NCI-H2081 (cell line): ENCODE results near the gene SUPT6H.

ENCODE experiments used
- DNase-seq, 2 experiments: peaks; one replicate each; lab custom pipeline; 2025; lab: John Stamatoyannopoulos, UW

Gene SUPT6H

GRCh38 chr17:28737770-28738679 lies 76.0 kb downstream of the SUPT6H start:
- no peak for DNase-seq

DNA sequence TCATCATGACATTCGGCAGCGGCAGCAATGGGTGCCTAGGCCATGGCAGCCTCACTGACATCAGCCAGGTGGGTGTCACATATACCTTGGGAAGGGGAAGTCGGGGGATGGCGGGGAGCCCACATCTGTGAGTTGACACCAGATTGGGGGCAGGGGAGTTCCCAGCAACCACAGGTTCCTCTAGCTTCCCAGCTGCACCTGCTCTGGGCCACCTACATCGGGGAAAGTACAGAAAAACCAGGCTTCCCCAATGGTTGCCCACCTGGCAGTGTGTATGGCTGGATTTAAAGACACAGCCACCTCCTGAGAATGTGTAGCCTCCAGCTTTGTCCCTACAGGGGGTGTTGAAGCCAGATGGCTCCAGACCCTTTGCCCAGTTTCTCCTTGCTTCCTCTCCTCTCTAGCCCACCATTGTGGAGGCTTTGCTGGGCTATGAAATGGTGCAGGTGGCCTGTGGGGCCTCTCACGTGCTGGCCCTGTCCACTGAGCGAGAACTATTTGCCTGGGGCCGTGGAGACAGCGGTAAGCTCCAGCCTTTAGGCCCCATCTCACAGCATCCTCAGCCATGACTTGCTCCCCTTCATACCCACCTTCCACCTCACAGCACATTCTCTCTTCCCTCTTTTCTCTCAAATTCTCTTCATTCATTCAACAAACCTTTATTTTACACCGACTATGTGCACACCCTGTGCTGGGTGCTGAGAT lies 76.8 kb downstream of the SUPT6H start:
- no peak for DNase-seq

DNA sequence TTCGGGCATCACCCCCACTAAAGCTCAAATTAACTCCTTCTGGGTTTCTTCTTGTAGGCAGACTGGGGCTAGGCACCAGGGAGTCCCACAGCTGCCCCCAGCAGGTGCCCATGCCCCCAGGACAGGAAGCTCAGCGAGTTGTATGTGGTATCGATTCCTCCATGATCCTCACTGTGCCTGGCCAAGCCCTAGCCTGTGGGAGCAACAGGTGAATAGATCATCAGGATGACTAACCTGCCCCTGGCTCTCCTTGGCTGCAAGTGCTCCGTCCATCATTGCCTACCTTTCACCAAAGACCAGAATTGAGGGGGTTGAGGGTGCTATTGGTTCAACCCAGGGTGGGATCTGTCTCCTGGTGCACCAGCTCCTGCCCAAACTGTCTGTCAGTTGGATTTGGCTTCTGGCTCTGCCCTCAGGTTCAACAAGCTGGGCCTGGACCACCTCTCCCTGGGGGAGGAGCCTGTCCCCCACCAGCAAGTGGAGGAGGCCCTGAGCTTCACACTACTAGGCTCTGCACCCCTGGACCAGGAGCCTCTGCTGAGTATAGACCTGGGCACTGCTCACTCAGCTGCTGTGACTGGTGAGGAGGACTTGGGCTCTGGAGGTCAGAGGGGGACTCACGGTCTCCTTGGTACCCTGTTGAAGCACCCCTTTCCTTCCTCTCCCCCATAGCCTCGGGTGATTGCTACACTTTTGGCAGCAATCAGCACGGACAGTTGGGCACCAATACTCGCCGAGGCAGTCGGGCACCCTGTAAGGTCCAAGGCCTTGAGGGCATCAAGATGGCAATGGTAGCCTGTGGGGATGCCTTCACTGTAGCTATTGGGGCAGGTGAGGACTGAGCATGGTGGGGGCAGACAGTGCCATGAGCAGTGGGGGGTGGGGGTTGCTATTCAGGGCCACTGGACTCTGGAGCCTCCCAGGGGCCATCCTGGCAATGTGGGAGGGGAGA lies 78.7 kb downstream of the SUPT6H start:
- DNase-seq = no peak

GRCh38 chr17:28741358-28742349 lies 79.6 kb downstream of the SUPT6H start:
- no peak for DNase-seq

DNA sequence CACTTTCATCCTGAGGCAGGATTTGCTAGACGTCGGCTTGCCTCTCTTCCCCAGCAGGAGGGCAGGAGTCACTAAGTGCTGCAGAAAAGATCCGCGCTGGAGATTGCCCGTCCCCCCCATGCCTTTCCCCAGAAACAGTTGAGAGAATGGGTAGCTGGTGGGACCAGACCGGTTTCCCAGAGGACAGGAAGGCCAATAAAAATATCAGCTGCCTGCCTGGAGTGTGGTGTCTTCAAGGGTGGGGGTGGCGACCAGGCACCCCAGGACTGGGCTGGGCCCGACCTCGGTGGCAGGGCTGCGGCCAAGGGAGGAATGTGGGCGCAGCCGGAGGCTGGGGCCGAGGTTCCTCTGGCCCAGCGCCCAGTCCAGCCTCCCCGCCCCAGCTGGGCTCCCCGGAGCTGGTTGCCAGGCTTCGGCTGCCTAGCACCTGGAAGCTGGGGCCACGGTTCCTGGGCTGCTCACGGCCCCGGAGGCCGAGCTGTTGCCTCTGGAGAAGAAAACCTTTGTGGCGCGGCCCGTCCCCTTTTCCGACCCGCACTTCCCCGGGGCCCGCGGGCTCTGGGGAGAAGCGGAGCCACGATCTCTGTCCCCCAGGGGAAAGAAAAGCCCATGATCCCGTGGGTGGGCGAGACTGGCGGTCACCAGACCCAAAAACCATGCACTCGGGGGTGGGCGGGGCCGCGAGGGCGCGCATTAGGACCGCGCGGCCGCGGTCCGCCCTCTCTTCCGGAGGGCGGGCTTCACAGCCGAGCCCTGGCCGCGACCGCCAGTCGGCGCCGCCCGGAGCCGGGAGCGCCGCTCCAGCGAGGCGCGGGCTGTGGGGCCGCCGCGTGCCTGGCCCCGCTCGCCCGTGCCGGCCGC lies 81.5 kb downstream of the SUPT6H start, which contains the start of gene TRAF4:
TSS of gene TRAF4 (plus strand) at position 769 of the 861 bp plus-strand sequence. CDS start 102 bp downstream, outside the sequence.
- DNase-seq = peak; percentile 48 to 74

GRCh38 chr17:28744104-28744971 lies 82.3 kb downstream of the SUPT6H start:
- peak in 1 of 2 experiments; percentile 37 for DNase-seq

DNA sequence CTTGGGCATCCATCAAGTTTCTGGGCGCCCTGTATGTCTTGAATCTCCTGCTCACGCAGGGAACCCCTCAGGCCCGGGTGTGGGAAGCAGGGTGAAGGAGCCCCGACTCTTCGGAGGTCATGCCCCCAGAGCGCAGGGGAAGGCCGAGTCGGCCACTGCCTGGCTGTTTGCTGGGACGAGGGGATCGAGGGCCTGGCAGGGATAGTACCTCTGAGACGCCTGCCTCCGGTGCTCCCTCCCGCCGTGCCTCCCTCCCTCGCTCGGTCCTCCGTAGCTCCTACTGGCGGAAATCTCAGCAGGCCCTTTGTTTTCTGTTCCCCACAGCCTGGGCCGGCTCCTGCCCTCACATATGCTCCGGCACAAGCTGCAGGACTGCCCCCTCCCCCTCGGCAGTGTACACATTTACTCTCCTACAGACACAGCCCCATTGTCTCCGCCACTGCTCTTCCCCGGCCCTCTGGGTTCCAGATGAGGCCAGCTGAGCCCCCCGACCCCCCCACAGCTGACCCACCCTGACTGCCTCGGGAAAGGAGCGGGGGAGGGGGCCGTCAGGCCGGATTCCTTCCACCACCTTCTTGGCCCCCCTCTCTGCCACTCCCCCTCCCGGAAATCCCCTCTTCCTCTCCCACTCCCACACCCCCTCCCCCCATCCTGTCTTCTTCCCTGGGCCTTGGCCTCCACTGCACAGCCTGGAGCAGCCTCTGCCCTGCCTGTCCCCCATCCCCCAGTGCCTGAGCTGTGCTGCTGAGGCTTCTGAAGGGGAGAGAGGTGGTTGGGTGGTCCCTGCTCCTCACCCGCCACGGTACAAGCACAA lies 83.2 kb downstream of the SUPT6H start:
- peak; percentile 44 for DNase-seq

DNA sequence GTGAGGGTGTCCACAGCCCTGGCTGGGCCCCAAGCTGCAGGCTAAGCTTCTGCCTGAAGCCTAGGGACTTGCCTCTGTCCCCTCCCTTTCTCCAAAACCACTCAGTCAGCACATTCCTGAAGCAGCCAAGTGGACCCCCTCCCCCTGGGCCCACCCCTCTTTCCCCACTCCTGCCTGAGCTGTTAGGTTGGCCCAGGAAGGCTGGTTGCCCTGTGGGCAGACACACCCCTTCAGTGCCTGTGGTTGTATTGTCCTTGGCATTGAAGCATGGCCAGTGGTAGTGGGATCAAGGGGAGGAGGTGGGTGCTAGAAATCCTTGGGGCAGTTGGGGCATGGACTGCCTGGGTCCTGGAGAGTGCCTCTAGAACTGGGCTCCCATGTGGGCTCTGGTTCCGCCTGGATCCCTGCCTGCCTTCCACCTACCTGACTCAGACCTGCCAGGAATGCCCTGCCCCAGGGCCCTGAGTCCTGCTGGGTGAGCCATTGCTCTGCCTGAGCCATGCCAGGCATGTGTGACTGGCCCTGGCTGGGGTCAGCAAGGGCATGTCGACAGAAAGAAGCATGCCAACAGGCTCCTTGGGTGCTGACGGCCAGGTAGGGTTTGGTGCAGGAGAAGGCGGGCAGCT lies 83.9 kb downstream of the SUPT6H start:
- DNase-seq = no peak

GRCh38 chr17:28746611-28747050 lies 84.6 kb downstream of the SUPT6H start:
- peak; percentile 20 to 59 for DNase-seq

- DNase-seq = peak; percentile 41 to 78
Observed at GRCh38 chr17:28747051-28747691, 85.2 kb downstream of the SUPT6H start.

GRCh38 chr17:28747801-28748750 lies 86.1 kb downstream of the SUPT6H start:
- DNase-seq = no peak

DNA sequence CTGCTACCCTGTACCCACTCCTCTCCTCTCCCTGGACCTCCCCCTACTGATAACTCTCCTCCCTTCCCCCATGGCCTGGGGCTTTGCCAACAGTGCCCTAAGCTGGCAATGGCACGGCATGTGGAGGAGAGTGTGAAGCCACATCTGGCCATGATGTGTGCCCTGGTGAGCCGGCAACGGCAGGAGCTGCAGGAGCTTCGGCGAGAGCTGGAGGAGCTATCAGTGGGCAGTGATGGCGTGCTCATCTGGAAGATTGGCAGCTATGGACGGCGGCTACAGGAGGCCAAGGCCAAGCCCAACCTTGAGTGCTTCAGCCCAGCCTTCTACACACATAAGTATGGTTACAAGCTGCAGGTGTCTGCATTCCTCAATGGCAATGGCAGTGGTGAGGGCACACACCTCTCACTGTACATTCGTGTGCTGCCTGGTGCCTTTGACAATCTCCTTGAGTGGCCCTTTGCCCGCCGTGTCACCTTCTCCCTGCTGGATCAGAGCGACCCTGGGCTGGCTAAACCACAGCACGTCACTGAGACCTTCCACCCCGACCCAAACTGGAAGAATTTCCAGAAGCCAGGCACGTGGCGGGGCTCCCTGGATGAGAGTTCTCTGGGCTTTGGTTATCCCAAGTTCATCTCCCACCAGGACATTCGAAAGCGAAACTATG lies 87.0 kb downstream of the SUPT6H start:
- no peak for DNase-seq

- DNase-seq = no peak
Observed at GRCh38 chr17:28749516-28750177, 87.6 kb downstream of the SUPT6H start.
